PC-9 (cell line): Measurements from ENCODE around the gene KLHDC7B. TPM values are rescaled to one million over a fixed set of nuclear protein-coding genes. Genes with fewer than 3 reads are reported as not detected.

Experiments used
- BruUV-seq: library from RNA; stranded (reverse); fragments of 400-500 nt; replicated peaks from 2 replicates; lab custom pipeline; 2021; lab: Mats Ljungman, UMichigan
- CTCF ChIA-PET: fragments of 300-600 bp; sonication (Branson Sonifier 250); formaldehyde crosslinking; loops from one replicate; lab custom pipeline; 2022; ENCODE audit warnings: antibody characterized with exemption; lab: Charles Lee
- POLR2A ChIA-PET: fragments of 300-600 bp; sonication (Branson Sonifier 250); formaldehyde crosslinking; loops from one replicate; lab custom pipeline; 2022; ENCODE audit warnings: antibody characterized with exemption; ENCODE audit not compliant: unreplicated experiment; lab: Charles Lee
- DNase-seq, 2 experiments: peaks; one replicate each; pipeline versions ENCODE4 v3.0.0 to v3.0.0-alpha.2; 2015 to 2022; ENCODE audit warnings: mixed read lengths in 1 of 2
- H2AFZ ChIP-seq: fragments of 200-600 bp; sonication (generic); 2 replicates; pipeline ENCODE4 v1.8.1; 2017; ENCODE audit warnings: antibody characterized with exemption
- H3F3A ChIP-seq: fragments of 200-600 bp; sonication (generic); 2 replicates; pipeline ENCODE4 v1.8.1; 2017; ENCODE audit warnings: antibody characterized with exemption, mild to moderate bottlenecking, low read depth; ENCODE audit not compliant: insufficient read depth
- H3K27ac ChIP-seq: fragments of 200-600 bp; sonication (generic); 2 replicates; pipeline ENCODE4 v1.6.1; 2016; ENCODE audit warnings: mixed run types
- H3K27me3 ChIP-seq: fragments of 200-600 bp; sonication (generic); 2 replicates; pipeline ENCODE4 v1.6.1; 2016; ENCODE audit warnings: low read depth, mixed run types; ENCODE audit not compliant: insufficient read depth
- H3K36me3 ChIP-seq: fragments of 200-600 bp; sonication (generic); 2 replicates; pipeline ENCODE4 v1.6.1; 2016; ENCODE audit warnings: low read depth, mixed run types
- H3K4me1 ChIP-seq: fragments of 200-600 bp; sonication (generic); replicated peaks from 2 replicates; pipeline ENCODE4 v1.6.1; 2016; ENCODE audit warnings: mixed run types; ENCODE audit not compliant: insufficient read depth
- H3K4me2 ChIP-seq: fragments of 200-600 bp; sonication (generic); 2 replicates; pipeline ENCODE4 v1.6.1; 2017; ENCODE audit warnings: mixed run types
- H3K4me3 ChIP-seq: fragments of 200-600 bp; sonication (generic); 2 replicates; pipeline ENCODE4 v1.6.1; 2016; ENCODE audit warnings: mixed run types
- H3K79me2 ChIP-seq: fragments of 200-600 bp; sonication (generic); 2 replicates; pipeline ENCODE4 v1.6.1; 2017; ENCODE audit warnings: low read depth, mixed run types
- H3K9me2 ChIP-seq: fragments of 200-600 bp; sonication (generic); 2 replicates; pipeline ENCODE4 v1.8.1; 2017; ENCODE audit warnings: mild to moderate bottlenecking; ENCODE audit not compliant: insufficient read depth
- H3K9me3 ChIP-seq: fragments of 200-600 bp; sonication (generic); 2 replicates; pipeline ENCODE4 v1.8.1; 2016; ENCODE audit warnings: low read depth; ENCODE audit not compliant: insufficient read depth
- H4K20me1 ChIP-seq: fragments of 200-600 bp; sonication (generic); 2 replicates; pipeline ENCODE4 v1.8.1; 2017; ENCODE audit not compliant: insufficient read depth
- CTCF ChIP-seq: fragments of 200-600 bp; sonication (generic); conservative IDR thresholded peaks from 2 replicates; pipeline ENCODE4 v1.6.1; 2017; ENCODE audit warnings: mixed run types, antibody characterized with exemption, mild to moderate bottlenecking, moderate library complexity
- EZH2 ChIP-seq: fragments of 200-600 bp; sonication (generic); IDR thresholded peaks from 2 replicates; pipeline ENCODE4 v1.8.0; 2017; ENCODE audit warnings: antibody characterized with exemption, low read depth
- intact Hi-C: fragments of 100-400 bp; cut with micrococcal nuclease; formaldehyde crosslinking; loops from one replicate; pipeline ENCODE4 v1.10.0; 2022; ENCODE audit not compliant: unreplicated experiment
- total RNA-seq: library from RNA; stranded (reverse); gene quantifications from 2 replicates; pipeline ENCODE4 v1.2.3, GENCODE V29; 2021

Gene KLHDC7B
- total RNA-seq, 1 experiment from 2014 or later, result 0.72 TPM

GRCh38 chr22:50586416-50586815, 40.7 kb downstream of the KLHDC7B start:
- no peaks in the 10 kb centered on the region for H3K9me3 ChIP-seq
- no peaks in the 10 kb centered on the region for H3K9me2 ChIP-seq
- peaks cover 12% of the 10 kb centered on the region for H3K4me1 ChIP-seq
- H4K20me1 ChIP-seq, result no peaks in the 10 kb centered on the region
- BruUV-seq, result no TSS peak
- ChIA-PET CTCF (no interaction called here), POLR2A (no interaction called here)
- H2AFZ ChIP-seq, result no peak overlapping the region
- H3K79me2 ChIP-seq, result peaks cover 15% of the 10 kb centered on the region
- DNase-seq, result no peak
- no peak overlapping the region for H3K27ac ChIP-seq
- intact Hi-C loops, result no loop called here
- H3K27me3 ChIP-seq, result no peaks in the 10 kb centered on the region
- peaks cover 4% of the 10 kb centered on the region; the same call in 1 of the 2 replicates for H3K36me3 ChIP-seq
- H3K4me2 ChIP-seq, result no peak overlapping the region
- no peak overlapping the region for H3K4me3 ChIP-seq
- H3F3A ChIP-seq, result peaks cover 14% of the 10 kb centered on the region; the same call in 1 of the 2 replicates
- TF ChIP-seq CTCF, result no peak
- TF ChIP-seq EZH2, result no peak

GRCh38 chr22:50587407-50587806, 41.7 kb downstream of the KLHDC7B start:
- CTCF ChIA-PET, result no interaction called here
- TF ChIP-seq CTCF, result no peak

GRCh38 chr22:50595189-50595588, 49.5 kb downstream of the KLHDC7B start:
- no peaks in the 10 kb centered on the region for H3K9me3 ChIP-seq
- intact Hi-C loops, result no loop called here

More at GRCh38 chr22:50587407-50587806, 41.7 kb downstream of the KLHDC7B start:
- Histone ChIP-seq H3F3A (peaks cover 14% of the 10 kb centered on the region; the same call in 1 of the 2 replicates), H2AFZ (no peak overlapping the region), H4K20me1 (no peaks in the 10 kb centered on the region), H3K4me1 (peaks cover 6% of the 10 kb centered on the region), H3K9me2 (no peaks in the 10 kb centered on the region), H3K79me2 (peaks cover 8% of the 10 kb centered on the region), H3K4me2 (no peak overlapping the region), H3K36me3 (peaks cover 4% of the 10 kb centered on the region; the same call in 1 of the 2 replicates), H3K27me3 (no peaks in the 10 kb centered on the region), H3K9me3 (no peaks in the 10 kb centered on the region), H3K27ac (no peak overlapping the region), H3K4me3 (no peak overlapping the region)
- BruUV-seq, result no TSS peak
- DNase-seq, result no peak
- POLR2A ChIA-PET, result no interaction called here
- intact Hi-C loops, result no loop called here

More at GRCh38 chr22:50595189-50595588, 49.5 kb downstream of the KLHDC7B start:
- no peaks in the 10 kb centered on the region for H3K9me2 ChIP-seq
- TF ChIP-seq EZH2 (no peak), CTCF (no peak)
- H3K36me3 ChIP-seq, result peaks cover 4% of the 10 kb centered on the region; the same call in 1 of the 2 replicates
- no peak overlapping the region for H3K4me3 ChIP-seq
- DNase-seq, result no peak
- H3K27me3 ChIP-seq, result peaks cover 9% of the 10 kb centered on the region
- POLR2A ChIA-PET, result no interaction called here
- H2AFZ ChIP-seq, result no peak overlapping the region
- CTCF ChIA-PET, result no interaction called here
- H3K4me1 ChIP-seq, result no peaks in the 10 kb centered on the region
- no peak overlapping the region for H3K27ac ChIP-seq
- H3F3A ChIP-seq, result peaks cover 5% of the 10 kb centered on the region; the same call in 1 of the 2 replicates
- no peaks in the 10 kb centered on the region for H4K20me1 ChIP-seq
- no TSS peak for BruUV-seq
- no peak overlapping the region for H3K4me2 ChIP-seq
- H3K79me2 ChIP-seq, result no peaks in the 10 kb centered on the region
